GM18519 (cell line): ENCODE measurements around the gene BATF.
"Not testable (repeated sequence)": the region's sequence is repeated elsewhere in the genome, so short reads cannot be mapped to it uniquely, and the experiment has no call there.

Experiments used
- ATAC-seq: cut with Tn5 transposase; IDR thresholded peaks from one replicate; pipeline ENCODE4 v1.9.1; 2021; ENCODE audit warnings: mild to moderate bottlenecking, moderate library complexity; ENCODE audit not compliant: unreplicated experiment, low FRiP score

BATF gene

GRCh38 chr14:75522224-75522982 is at the start of gene BATF:
Gene BATF, plus strand, starts transcription at chr14:75522469. Its CDS starts 214 bp downstream, at chr14:75522683.
- ATAC-seq, result no peak

- not testable (repeated sequence) for ATAC-seq
These were observed 48.1 kb upstream of the BATF start for GRCh38 chr14:75474127-75474526.

GRCh38 chr14:75476274-75476995 is 45.8 kb upstream of the BATF start:
- ATAC-seq, result no peak

- no peak for ATAC-seq
These were observed 44.4 kb upstream of the BATF start for GRCh38 chr14:75477881-75478280.

GRCh38 chr14:75479770-75480600 is 42.3 kb upstream of the BATF start:
- no peak for ATAC-seq

- ATAC-seq, result no peak
These were observed 39.9 kb upstream of the BATF start for GRCh38 chr14:75482366-75482765.

- no peak for ATAC-seq
These were observed 37.4 kb upstream of the BATF start for GRCh38 chr14:75484711-75485429.

GRCh38 chr14:75486318-75486717 is 36.0 kb upstream of the BATF start:
- ATAC-seq, result no peak

- ATAC-seq, result no peak
These were observed 35.1 kb upstream of the BATF start for GRCh38 chr14:75487155-75487671.

GRCh38 chr14:75489480-75489837 is 32.8 kb upstream of the BATF start:
- no peak for ATAC-seq

GRCh38 chr14:75491376-75491978 is 30.8 kb upstream of the BATF start:
- no peak for ATAC-seq

- ATAC-seq, result no peak
These were observed 29.3 kb upstream of the BATF start for GRCh38 chr14:75492832-75493591.

- no peak for ATAC-seq
These were observed 28.6 kb upstream of the BATF start for GRCh38 chr14:75493592-75494087.

GRCh38 chr14:75494896-75495295 is 27.4 kb upstream of the BATF start:
- no peak for ATAC-seq

- ATAC-seq, result no peak
These were observed 26.9 kb upstream of the BATF start for GRCh38 chr14:75495399-75495798.

GRCh38 chr14:75495882-75496281 is 26.4 kb upstream of the BATF start:
- no peak for ATAC-seq

- ATAC-seq, result no peak
These were observed 25.5 kb upstream of the BATF start for GRCh38 chr14:75496755-75497154.

- ATAC-seq, result no peak
These were observed 25.1 kb upstream of the BATF start for GRCh38 chr14:75497191-75497590.

GRCh38 chr14:75497701-75498100 is 24.6 kb upstream of the BATF start:
- no peak for ATAC-seq
